Amniotic epithelial cell (primary cell): Measurements from ENCODE around the gene STXBP1.

Source experiments
- DNase-seq: peaks from one replicate; pipeline ENCODE4 v3.0.0-alpha.2; 2010; ENCODE audit warnings: low read depth

Gene STXBP1

GRCh38 chr9:127715470-127716337, 103.6 kb downstream of the STXBP1 start, which contains the start of the genes PTRH1 and TTC16:
Gene PTRH1, minus strand, starts transcription at chr9:127715663. Its CDS starts 24 bp downstream, at chr9:127715639.
Gene TTC16, plus strand, starts transcription at chr9:127716079. Its CDS starts 67 bp downstream, at chr9:127716146.
- DNase-seq = peak; percentile 87

- DNase-seq = no peak
Measured at GRCh38 chr9:127716412-127716811, 104.3 kb downstream of the STXBP1 start.

GRCh38 chr9:127717766-127718165, 105.7 kb downstream of the STXBP1 start:
- no peak for DNase-seq

GRCh38 chr9:127720031-127720864, 108.2 kb downstream of the STXBP1 start:
- DNase-seq = no peak

GRCh38 chr9:127720865-127721227, 108.8 kb downstream of the STXBP1 start:
- DNase-seq = no peak

GRCh38 chr9:127721391-127721821, 109.3 kb downstream of the STXBP1 start:
- DNase-seq = no peak

- DNase-seq = no peak
Measured at GRCh38 chr9:127722055-127722745, 110.1 kb downstream of the STXBP1 start.

- DNase-seq = no peak
Measured at GRCh38 chr9:127723013-127723412, 110.9 kb downstream of the STXBP1 start.

GRCh38 chr9:127723444-127723843, 111.4 kb downstream of the STXBP1 start:
- no peak for DNase-seq

- no peak for DNase-seq
Measured at GRCh38 chr9:127724012-127724411, 111.9 kb downstream of the STXBP1 start.

- no peak for DNase-seq
Measured at GRCh38 chr9:127726871-127727270, 114.8 kb downstream of the STXBP1 start.

GRCh38 chr9:127728808-127729207, 116.7 kb downstream of the STXBP1 start:
- DNase-seq = no peak

GRCh38 chr9:127729522-127730256, 117.6 kb downstream of the STXBP1 start:
- DNase-seq = no peak

GRCh38 chr9:127730262-127730661, 118.2 kb downstream of the STXBP1 start:
- DNase-seq = no peak

GRCh38 chr9:127730799-127731410, 118.8 kb downstream of the STXBP1 start:
- DNase-seq = no peak

- DNase-seq = no peak
Measured at GRCh38 chr9:127731938-127732337, 119.9 kb downstream of the STXBP1 start.

- no peak for DNase-seq
Measured at GRCh38 chr9:127732444-127732843, 120.4 kb downstream of the STXBP1 start.

- no peak for DNase-seq
Measured at GRCh38 chr9:127733614-127734013, 121.5 kb downstream of the STXBP1 start.

- DNase-seq = no peak
Measured at GRCh38 chr9:127734247-127734746, 122.2 kb downstream of the STXBP1 start.

- peak; percentile 92 for DNase-seq
Measured at GRCh38 chr9:127734747-127735529, 122.9 kb downstream of the STXBP1 start, which contains the start of gene TOR2A. Gene TOR2A, minus strand, starts transcription at chr9:127735294. Its CDS starts 24 bp downstream, at chr9:127735270.
